Kasumi-1 (cell line): ENCODE results near the gene CTLA4.

ENCODE experiments used
- DNase-seq, 2 experiments: peaks; one replicate each; lab custom pipeline; 2025; lab: John Stamatoyannopoulos, UW

CTLA4 gene

DNA sequence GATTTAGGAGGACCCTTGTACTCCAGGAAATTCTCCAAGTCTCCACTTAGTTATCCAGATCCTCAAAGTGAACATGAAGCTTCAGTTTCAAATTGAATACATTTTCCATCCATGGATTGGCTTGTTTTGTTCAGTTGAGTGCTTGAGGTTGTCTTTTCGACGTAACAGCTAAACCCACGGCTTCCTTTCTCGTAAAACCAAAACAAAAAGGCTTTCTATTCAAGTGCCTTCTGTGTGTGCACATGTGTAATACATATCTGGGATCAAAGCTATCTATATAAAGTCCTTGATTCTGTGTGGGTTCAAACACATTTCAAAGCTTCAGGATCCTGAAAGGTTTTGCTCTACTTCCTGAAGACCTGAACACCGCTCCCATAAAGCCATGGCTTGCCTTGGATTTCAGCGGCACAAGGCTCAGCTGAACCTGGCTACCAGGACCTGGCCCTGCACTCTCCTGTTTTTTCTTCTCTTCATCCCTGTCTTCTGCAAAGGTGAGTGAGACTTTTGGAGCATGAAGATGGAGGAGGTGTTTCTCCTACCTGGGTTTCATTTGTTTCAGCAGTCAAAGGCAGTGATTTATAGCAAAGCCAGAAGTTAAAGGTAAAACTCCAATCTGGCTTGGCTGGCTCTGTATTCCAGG, at the start of gene CTLA4:
Gene CTLA4 (plus strand): TSS at position 211 of the 640 bp plus-strand sequence. CDS start 172 bp downstream, at position 383.
- no peak for DNase-seq

DNA sequence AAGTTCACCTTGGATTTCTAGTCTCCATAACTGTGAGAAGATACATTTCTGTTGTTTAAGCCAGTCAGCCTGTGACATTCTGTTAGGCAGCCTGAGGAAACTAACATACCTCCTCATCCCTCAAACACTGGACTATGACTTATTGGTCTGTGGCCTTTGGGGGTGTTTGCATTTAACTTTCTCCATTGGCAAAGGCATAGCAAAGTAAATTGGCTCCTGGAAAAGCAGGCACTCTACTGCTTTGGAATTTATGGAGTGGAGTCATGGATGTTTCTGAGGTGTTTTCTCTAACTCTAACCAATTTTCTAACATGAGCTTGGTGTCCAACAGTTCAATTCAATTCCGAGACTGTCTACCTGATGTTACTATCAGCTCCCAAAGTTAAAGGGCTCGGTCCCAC, 48.9 kb upstream of the CTLA4 start:
- no peak for DNase-seq

DNA sequence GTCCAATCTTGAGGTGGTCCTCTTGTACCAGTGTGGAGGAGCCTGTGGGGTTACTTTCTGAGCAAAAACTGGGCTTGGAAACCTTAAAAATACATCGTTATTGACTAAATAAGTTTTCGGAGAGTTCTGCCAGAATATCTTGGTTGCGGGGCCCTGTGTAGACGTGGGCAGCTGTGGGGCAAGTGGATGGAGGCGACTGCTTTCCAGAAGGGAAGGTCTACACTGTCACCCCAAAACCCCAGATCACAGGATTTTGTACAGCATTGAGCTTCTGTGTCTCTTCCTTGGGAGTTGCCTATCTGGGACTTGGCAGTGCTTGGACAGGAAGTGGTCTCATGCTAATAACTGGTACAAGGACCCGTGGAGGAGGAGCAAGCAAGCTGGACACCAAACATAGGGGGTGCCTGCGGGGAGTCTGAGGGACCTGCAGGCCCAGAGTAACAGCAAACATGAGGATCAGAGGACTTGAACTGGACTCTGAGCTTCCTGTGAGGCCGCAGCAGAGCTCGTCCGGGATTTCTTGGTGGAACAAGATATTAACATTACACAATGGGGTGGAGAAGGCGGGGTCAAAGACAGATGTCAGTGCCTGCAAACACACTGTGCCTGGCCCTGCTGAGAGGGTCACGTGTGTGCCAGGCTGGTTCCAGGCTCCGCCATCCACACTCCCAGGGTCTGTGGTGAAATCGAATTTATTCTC, 48.0 kb upstream of the CTLA4 start:
- no peak for DNase-seq

DNA sequence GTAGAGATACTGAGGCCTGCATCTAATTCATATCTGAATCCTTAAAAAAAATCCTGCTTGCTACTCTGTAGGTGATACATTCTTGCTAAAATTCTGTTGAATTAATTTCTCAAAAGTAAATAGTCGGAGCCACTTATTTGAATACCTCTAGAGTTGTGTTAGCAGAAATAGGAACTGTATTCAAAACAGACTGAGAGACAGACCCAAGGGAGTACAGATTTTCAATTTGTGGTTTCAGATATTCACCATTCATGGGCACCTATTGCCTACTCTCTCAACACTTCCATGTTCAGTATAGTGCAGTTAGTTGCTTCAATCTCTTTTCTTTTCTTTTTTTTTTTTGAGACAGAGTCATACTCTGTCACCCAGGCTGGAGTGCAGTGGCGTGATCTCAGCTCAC, 46.6 kb upstream of the CTLA4 start:
- DNase-seq = no peak

DNA sequence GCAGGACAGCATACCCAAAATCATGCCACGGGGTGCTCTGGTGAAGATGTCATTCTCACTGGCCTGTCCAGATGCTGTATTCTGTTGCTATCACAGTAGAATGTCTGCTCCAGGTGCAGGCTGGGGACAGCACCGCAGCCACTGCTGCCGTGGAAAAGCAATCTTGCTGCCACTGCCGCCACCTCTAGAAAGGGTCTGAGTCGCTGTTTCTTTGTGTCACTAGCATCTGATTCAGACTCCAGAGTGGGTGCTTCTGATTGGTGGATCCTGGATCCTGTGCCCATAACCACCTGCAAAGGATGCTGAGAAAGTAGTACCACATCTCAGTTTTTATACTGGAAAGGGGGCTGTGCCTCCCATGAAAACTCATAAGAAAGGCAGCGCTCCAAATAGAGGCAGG, 45.3 kb upstream of the CTLA4 start:
- no peak for DNase-seq

DNA sequence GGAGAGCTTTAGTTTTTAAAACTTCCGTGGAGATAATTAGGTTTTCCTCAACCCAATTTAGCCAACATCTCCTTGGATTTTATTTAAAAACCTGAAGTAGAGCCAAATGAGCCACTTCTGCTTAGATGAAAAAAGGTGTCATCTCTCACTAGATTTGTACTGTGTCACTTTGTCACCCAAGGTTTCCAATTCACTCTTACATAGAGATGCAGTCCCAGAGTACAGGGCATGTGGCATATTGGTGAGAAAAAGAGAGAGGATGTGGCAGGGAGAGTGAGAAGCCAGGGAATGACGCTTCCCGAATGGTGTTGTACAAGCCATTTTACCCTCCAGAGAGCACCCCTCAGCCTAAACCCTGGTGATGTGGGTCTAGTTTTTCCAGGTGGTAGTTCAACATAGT, 44.4 kb upstream of the CTLA4 start:
- DNase-seq = no peak

DNA sequence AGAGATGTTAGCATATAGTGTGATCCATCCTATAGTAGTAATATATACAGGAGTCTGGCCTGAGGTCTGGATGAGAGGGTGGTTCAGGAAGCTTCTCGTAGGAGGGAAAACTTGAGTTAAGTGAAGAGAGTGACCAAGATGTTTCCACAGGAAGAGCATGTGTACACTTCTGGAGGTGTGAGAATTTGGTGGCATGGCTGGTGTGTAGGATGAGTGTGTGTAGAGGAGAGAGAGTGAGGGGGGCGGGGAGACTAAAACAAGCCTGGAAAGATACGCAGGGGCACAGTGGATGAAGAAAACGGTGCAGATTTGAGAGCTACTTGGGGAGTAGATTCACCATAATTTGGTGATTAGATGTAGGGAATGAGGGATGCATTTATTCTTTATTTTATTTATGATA, 43.5 kb upstream of the CTLA4 start:
- no peak for DNase-seq

DNA sequence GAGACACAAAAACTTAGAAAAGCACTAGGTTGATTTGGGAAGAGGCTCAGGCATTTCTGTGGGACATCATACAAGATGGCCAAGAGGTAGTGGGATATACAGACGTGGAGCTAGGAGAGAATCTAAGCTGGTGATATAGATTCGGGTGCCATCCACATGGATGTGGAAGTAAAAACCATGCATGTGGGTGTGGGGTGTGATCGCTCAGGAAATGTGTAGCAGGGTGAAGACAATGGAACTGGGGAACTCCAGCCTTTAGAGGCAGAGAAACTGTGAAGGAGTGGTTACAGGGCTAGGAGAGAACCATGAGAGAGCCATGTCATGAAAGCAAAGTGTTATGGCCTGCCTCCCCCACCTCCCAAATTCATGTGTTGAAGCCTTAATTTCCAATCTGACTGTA, 43.0 kb upstream of the CTLA4 start:
- no peak for DNase-seq

DNA sequence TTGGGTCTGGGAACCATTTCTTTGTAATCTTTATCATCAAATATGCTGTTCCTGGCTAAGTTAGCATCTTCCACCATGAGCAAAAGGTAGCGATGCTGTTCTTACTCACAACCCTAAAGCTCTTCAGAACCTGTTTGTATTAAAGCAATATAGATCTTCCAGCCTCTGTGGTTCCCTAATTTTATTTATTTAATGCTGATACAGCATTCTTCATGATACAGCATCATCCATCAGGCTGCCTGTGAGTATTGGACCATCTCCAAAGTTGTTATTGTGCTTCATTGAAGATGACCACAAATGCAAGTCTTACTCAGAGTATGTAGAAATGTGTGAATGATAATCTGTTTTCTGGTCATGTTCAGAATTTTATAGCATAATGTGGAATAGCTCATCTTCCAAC, 40.9 kb upstream of the CTLA4 start:
- no peak for DNase-seq

DNA sequence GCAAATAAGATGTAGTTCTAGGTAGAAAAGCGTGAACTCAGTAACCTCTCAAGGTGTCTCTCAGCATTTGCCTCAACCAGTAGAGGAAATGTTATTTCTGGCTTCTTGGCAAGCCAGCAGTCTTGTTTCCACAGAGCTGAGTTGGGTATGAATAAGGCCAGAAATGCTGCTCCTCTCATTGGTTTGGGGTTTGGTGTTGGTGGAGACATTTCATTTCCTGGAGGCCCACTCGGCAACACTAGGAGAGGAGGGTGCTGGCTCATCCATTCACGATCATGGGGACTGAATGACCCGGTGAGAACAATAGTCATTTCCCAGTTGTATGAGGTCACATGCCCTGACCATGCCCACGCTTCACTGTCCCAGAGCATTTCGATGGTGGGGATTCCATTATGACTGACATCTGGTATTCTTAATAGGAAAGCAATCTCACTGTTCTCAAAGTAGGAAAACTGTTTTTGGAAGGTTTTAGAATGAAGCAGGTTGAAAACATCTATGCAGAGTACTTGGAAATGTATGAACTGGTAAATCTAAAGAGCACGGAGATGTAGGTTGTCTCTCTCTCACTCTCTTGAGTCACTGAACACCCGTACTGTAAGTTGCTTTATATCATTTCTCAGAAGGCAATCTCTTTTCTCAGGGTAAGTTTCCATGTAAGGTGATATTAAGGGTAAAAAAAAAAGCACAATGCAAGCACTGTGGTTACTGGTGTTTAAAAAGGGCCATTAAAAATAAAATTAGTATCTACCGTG, 37.1 kb upstream of the CTLA4 start:
- DNase-seq = no peak

DNA sequence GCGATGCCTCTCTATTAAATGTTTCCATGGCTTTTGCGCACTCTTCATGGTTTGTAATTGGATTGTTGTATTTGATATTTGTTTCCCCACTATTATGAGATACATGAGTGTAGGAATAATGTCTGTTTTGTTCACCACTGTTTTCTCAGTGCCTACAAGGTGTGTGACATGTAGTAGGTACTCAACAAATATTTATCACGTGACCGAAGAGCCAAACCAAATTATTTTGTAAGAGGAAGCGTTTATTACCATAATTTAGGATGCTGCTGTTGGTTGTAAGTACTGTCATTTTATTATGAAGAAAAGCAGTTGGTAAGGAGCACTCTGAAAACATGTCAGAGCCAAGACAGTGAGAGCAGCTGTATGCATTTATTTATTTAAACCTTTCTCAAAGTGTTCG, 32.2 kb upstream of the CTLA4 start:
- DNase-seq = no peak

DNA sequence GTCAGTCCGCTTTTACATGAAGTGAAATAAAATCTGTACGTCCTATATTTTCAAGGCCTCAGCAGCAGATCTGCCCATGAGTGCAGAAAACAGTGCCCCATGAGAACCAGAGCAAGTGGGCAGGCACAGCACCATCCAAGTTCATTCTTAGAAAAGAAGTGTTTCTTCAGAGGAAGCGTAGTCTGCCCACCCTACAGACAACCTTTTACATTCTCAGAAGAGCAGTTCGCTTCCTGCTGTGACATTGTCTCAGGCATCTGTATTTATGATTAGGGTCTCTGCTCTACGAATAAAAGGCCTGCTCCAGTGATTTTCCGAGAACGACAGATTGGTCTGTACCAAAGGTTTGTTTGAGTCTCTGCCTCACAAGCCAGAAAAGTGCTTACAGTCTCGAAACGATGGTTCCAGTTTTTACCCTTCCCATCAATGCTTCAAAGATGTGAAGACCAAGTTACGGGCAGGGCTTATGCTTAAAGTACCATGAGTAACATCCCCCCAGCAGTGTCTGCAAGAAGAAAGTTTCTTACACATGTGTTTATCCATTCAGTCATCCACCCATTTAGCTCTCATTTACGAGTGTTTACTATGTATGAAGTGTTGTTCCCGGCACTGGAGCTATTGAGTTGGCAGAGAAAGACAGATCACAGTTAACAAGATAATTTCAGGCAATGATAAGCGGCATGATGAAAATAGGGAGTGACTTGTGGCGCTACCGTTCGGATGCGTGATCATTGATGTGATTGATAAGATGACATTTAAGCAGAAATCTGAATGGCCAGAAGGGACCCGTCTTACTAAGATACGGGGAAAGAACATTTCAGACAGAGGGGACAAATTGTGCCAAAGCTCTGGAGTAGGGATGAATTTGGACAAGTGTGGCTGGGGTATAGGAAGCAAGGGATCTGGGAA, 31.4 kb upstream of the CTLA4 start:
- no peak for DNase-seq

DNA sequence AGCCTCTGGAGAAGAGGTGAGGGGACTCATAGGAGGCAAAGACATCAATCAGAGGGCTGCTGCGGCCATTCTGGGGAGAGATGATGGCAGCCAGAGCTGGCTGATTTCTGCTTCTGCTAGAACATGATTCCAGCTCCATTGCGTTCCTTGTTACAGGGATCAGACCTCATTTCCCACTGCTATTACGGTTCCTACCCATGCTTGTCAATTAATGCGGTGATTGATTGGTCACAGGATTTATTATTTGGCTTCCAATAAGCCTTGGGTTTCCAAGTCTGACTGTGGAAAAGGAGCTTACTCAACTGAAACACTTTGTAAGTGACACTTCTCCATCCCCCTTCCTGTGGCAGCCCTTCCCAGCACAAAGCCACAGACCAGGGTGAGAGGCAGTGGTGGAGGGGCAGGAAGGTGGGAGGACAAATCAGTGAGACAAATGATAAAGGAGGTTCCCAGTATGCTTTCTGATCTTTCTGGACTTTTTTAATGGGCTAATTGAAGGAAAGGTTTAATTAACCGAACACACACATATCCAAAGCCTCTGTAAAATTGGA, 26.8 kb upstream of the CTLA4 start:
- DNase-seq = no peak

DNA sequence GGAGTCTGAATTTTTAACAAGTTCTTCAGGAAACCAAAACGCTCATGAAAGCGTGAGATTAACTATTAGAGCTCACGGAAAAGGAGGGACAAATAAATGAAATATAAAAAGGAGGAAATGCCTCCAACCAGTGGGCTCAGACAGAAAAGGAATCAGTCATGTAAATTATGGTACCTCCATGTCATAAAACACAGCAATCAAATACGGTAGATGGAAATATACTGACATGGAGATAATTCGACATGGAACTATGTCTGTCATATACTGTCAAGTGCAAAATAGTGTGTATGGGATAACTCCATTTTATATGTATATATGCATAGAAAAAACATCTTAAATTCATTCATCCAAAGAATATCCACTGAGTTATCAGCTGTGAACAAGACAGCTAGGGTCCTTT, 25.9 kb upstream of the CTLA4 start:
- DNase-seq = no peak

DNA sequence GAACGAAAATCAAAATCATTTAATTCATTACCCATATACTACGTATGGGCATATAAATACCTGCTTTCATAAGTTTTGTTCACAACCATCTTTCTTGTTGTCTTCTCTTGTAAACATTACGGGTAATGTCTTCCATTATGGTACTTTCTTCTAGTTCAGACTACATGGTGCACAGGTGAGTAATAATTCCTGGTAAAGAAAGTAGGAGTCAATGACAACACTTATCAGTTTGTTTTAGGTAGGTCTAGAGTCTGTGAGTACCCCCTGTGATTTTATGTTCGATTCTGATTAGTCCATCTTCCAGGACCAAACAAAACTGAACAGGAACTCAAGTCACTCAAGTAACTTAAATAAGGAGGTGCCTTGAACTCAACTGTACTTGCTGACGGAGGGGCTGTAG, 25.2 kb upstream of the CTLA4 start:
- DNase-seq = no peak

DNA sequence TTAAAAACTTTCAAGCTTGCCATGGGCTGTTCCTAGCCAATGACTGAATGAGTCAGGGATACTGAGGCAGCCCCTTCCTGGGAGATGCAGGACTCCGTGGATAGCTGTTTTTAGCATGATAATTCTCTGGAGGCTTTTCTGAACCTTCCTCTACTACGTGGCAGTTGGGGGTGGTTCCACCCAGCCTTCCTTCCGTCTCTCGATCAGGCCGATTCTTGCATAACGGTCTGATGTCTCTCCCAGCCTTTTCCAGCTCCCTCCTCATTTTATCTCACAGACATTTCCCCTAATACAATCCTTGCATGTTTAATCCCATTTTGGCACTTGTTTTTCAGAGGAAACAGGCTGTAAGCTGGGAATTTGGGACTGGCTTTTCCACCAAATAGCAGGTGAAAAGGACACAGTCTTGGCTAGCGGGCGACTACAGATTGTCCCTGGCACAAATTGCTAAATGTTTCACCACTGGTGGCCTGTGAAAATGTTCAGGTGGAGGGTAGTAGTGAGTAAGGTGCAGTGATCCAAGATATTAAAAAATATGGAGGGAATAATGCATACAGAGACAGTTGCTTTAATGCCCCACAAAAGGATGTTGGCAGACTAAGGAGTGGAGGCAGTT, 21.0 kb upstream of the CTLA4 start:
- DNase-seq = no peak

DNA sequence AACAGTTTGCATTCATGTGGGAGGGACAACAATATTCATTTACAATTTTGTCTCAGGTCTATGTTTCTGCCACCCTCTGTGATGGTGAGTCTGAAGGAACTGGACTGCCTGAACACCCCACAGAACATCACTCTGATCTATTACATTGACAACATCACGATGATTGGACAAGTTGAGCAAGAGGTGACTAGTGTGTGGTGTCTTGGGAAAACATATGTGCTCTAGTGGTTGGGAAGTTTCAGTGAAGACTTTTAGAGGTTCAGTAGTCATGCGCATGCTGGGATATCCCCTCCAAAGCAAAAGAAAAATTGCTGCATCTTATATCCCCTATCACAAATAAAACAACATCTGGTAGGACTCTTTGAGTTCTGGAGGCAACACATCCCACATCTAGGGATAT, 18.6 kb upstream of the CTLA4 start:
- DNase-seq = no peak

DNA sequence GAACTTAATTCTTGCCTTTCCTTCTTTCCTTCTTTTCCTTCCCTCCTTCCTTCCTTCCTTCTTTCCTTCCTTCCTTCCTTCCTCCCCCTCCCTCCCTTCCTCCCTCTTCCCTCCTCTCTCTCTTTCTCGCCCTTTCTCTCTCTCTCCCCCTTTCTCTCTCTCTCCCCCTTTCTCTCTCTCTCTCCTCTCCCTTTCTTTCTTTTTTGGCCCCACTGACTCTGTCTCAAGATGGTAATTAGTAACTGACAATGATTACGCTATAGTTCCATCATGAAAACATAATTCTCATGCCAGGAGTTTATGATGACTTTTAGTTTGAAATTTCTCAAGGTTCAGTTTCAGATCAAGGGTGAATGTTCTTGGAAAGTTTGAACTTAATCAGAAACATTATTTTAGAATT, 14.8 kb upstream of the CTLA4 start:
- no peak for DNase-seq

DNA sequence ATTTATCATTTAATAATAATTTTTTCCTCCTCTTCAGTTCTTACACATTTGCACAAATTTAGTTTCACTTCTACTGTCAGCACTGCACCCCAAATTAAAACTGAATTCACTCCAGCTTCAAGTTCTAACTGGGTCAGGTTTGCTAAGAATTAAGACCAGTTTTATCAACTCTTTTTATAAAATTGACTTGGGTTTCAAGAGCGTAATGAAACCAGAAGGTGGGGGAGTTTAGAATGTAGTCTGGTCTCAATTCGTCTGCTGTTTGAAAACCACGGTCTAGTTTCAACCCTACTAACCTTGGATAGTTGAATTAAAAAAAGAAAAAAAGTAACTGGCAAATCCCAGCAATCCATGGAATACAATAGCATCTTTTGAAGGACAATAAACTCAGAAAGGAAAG, 14.3 kb upstream of the CTLA4 start:
- DNase-seq = no peak

DNA sequence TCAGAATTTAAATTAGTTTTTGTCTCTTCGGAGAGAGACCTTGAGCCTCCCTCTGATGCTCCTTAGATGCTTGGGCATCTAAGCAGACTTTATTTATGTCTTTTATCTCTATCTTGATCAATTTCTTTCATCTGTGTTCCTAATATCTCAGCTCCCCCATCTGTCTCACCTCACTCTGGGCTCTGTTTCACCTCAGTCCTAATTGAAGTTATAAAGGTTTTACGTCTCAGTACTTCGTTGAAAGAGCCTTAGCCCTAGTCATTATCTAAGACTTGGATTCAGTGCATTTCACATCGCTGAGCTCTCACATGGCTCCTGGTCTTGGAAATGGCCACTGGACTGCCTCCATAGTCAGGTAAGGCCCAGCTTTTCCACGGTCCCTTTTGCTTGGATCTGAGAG, 13.8 kb upstream of the CTLA4 start:
- no peak for DNase-seq

DNA sequence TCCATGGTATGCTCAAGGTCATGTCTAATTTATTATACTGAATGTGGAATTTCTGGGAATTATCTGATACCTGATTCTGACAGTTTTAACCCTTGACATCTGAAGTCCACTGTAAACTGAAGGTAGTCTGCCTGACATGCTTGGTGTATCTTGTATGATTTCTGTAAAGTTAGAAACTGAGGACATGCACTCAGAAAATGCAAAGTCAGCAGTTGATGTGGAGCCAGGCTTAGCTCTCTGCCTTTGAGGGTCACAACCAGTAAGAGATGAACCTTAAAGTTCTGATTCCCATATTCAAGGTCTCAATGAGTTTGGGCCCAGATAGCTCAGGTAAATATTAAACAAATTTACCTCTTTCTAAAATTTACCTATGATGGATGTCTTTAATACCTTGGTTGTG, 12.3 kb upstream of the CTLA4 start:
- DNase-seq = no peak

DNA sequence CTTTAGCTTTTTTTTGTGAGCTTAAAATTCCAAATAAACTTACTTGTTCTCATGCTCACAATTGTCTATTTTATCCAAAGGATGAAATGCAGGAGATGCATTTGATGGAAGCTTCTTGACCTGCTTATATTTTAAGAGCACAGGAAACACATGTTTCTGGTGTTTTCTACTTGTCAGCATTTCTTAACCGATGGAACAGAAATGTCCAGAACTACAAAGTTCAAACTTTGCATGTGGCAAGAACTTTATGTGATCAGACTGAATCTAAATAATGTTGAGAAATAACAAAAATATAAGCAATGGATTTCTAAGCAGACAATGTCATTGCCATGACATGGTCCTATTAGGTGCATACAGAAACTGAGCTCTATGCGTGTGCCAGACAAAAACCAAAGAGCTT, 9.9 kb upstream of the CTLA4 start:
- DNase-seq = no peak
